ENCODE data around the gene RAI1. TPM values are rescaled to one million over a fixed set of nuclear protein-coding genes. Genes with fewer than 3 reads are reported as not detected.

The RAI1 gene
- total RNA-seq, 1 donor from 2014 or later: 40.1 TPM

DNA sequence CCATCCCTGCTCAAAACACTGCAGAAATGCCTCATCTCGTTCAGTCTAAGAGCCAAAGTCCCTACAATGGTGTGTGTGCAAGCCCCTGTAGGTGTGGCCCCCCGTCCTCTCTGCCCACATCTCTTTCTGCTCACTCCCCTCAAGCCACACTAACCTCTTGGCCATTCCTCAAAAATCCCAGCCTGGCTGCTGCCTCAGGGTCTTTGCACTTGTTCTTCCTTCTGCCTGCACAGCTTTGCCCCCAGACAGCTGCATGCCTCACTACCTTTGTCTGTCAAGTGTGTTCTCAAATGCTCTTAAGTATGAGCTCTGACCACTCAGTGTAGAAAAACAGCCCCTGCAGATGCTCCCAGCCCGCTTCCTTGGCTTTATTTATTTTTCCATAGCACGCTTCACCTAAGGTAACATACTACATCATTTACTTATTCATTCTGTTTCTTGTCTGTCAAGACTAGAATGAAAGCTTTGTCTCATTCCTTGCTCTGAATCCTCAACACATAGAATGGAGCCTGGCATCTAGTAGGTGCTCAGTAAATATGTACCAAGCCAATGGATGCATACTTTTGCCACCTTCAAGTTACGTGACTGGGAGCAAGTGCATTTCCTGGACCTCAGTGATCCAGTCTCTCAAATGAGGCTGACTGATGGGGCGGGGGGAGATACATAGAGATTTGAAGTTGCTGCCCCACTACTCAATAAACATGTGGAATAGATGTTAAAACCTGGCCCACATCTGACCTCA lies 38.1 kb downstream of the RAI1 start:
- H3K9me3 Mint-ChIP-seq (ENCODE audit: unreplicated experiment): no peaks in the 10 kb centered on the region
- TF ChIP-seq, protein P1, sequence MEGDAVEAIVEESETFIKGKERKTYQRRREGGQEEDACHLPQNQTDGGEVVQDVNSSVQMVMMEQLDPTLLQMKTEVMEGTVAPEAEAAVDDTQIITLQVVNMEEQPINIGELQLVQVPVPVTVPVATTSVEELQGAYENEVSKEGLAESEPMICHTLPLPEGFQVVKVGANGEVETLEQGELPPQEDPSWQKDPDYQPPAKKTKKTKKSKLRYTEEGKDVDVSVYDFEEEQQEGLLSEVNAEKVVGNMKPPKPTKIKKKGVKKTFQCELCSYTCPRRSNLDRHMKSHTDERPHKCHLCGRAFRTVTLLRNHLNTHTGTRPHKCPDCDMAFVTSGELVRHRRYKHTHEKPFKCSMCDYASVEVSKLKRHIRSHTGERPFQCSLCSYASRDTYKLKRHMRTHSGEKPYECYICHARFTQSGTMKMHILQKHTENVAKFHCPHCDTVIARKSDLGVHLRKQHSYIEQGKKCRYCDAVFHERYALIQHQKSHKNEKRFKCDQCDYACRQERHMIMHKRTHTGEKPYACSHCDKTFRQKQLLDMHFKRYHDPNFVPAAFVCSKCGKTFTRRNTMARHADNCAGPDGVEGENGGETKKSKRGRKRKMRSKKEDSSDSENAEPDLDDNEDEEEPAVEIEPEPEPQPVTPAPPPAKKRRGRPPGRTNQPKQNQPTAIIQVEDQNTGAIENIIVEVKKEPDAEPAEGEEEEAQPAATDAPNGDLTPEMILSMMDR (IDR thresholded peaks at IDR 0.05): no peak
- H3K4me1 Mint-ChIP-seq (ENCODE audit: unreplicated experiment): peaks cover 66% of the 10 kb centered on the region
- no peaks in the 10 kb centered on the region for H3K27me3 Mint-ChIP-seq (ENCODE audit: unreplicated experiment)
- no peak overlapping the region for H3K4me3 Mint-ChIP-seq (ENCODE audit: unreplicated experiment)
- peak overlapping the region; percentile 39 for H3K27ac Mint-ChIP-seq (ENCODE audit: unreplicated experiment)
- H3K36me3 Mint-ChIP-seq (ENCODE audit: unreplicated experiment): no peaks in the 10 kb centered on the region
- DNase-seq (ENCODE audit: extremely low spot score, unreplicated experiment): no peak

- H3K4me3 Mint-ChIP-seq (ENCODE audit: unreplicated experiment): no peak overlapping the region
- DNase-seq (ENCODE audit: extremely low spot score, unreplicated experiment): no peak
- H3K27me3 Mint-ChIP-seq (ENCODE audit: unreplicated experiment): no peaks in the 10 kb centered on the region
- no peaks in the 10 kb centered on the region for H3K9me3 Mint-ChIP-seq (ENCODE audit: unreplicated experiment)
- peaks cover 63% of the 10 kb centered on the region for H3K4me1 Mint-ChIP-seq (ENCODE audit: unreplicated experiment)
- H3K36me3 Mint-ChIP-seq (ENCODE audit: unreplicated experiment): no peaks in the 10 kb centered on the region
- TF ChIP-seq, protein P1 (IDR thresholded peaks at IDR 0.05): no peak
- no peak overlapping the region for H3K27ac Mint-ChIP-seq (ENCODE audit: unreplicated experiment)
Measured at GRCh38 chr17:17719966-17720543, 38.8 kb downstream of the RAI1 start.

DNA sequence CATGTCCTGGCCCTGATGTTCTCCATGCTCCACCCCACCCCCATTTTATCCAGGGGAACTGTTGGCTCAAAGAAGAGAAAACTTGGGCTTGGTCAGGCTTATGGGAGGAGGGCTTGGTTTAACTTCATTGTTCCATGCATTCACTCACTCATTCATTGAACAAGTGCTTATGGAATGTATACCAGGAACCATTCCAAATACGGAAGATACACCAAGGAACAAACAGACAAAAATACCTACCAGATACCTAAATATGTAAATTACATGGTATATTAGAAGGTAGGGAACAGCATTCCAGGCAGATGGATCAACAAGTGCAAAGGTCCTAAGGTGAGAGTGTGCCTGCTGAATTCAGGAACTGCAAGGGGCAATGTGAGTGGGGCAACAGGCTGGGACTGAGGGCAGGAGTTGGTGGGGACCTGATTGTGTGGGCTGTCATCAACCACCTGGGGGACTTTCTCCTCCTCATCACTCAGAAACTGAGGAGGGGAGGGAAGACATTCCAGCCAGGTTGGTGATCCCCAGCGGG lies 39.9 kb downstream of the RAI1 start:
- Mint-ChIP-seq H3K4me3 (ENCODE audit: unreplicated experiment) (no peak overlapping the region), H3K4me1 (ENCODE audit: unreplicated experiment) (peaks cover 64% of the 10 kb centered on the region), H3K9me3 (ENCODE audit: unreplicated experiment) (no peaks in the 10 kb centered on the region), H3K27ac (ENCODE audit: unreplicated experiment) (no peak overlapping the region), H3K27me3 (ENCODE audit: unreplicated experiment) (no peaks in the 10 kb centered on the region), H3K36me3 (ENCODE audit: unreplicated experiment) (no peaks in the 10 kb centered on the region)
- DNase-seq (ENCODE audit: extremely low spot score, unreplicated experiment): no peak
- TF ChIP-seq, protein P1 (IDR thresholded peaks at IDR 0.05): no peak

- H3K9me3 Mint-ChIP-seq (ENCODE audit: unreplicated experiment): no peaks in the 10 kb centered on the region
Measured at GRCh38 chr17:17722081-17722905, 41.0 kb downstream of the RAI1 start.

More at GRCh38 chr17:17722081-17722905, 41.0 kb downstream of the RAI1 start:
- Mint-ChIP-seq H3K27me3 (ENCODE audit: unreplicated experiment) (no peaks in the 10 kb centered on the region), H3K4me3 (ENCODE audit: unreplicated experiment) (peak overlapping the region; percentile 91), H3K36me3 (ENCODE audit: unreplicated experiment) (no peaks in the 10 kb centered on the region), H3K27ac (ENCODE audit: unreplicated experiment) (peak overlapping the region; percentile 85), H3K4me1 (ENCODE audit: unreplicated experiment) (peaks cover 65% of the 10 kb centered on the region)
- no peak for DNase-seq (ENCODE audit: extremely low spot score, unreplicated experiment)
- TF ChIP-seq, protein P1 (IDR thresholded peaks at IDR 0.05): no peak
